BE2C (cell line): ENCODE results near the gene ZNF254.

Experiments used
- DNase-seq: peaks from one replicate; pipeline ENCODE4 v3.0.0-alpha.2; 2020
- H3K27me3 ChIP-seq: fragments of 250-450 bp; sonication (Bioruptor Pico); 2 replicates; pipeline ENCODE4 v1.5.1; 2020; ENCODE audit warnings: mild to moderate bottlenecking
- H3K36me3 ChIP-seq: fragments of 250-450 bp; sonication (Bioruptor Pico); 2 replicates; pipeline ENCODE4 v1.5.1; 2020; ENCODE audit warnings: mild to moderate bottlenecking
- H3K4me1 ChIP-seq: fragments of 250-450 bp; sonication (Bioruptor Pico); 2 replicates; pipeline ENCODE4 v1.5.1; 2020
- H3K4me3 ChIP-seq: 2 replicates; pipeline ENCODE4 v1.5.1; 2011; ENCODE audit warnings: low read depth, low read length
- H3K9me3 ChIP-seq: fragments of 250-450 bp; sonication (Bioruptor Pico); 2 replicates; pipeline ENCODE4 v1.5.1; 2020
- CTCF ChIP-seq: IDR thresholded peaks from 2 replicates; pipeline ENCODE4 v1.5.1; 2012; ENCODE audit warnings: mild to moderate bottlenecking, low read depth, low read length

Gene ZNF254

GRCh38 chr19:24069905-24070657, 16.9 kb upstream of the ZNF254 start:
- Histone ChIP-seq H3K36me3 (peaks cover 39% of the 10 kb centered on the region), H3K4me3 (no peak overlapping the region), H3K4me1 (no peaks in the 10 kb centered on the region), H3K9me3 (no peaks in the 10 kb centered on the region; the same call in 1 of the 2 replicates), H3K27me3 (no peaks in the 10 kb centered on the region)
- DNase-seq = no peak
- TF ChIP-seq CTCF = no peak

- no peaks in the 10 kb centered on the region; the same call in 1 of the 2 replicates for H3K9me3 ChIP-seq
- no peak overlapping the region for H3K4me3 ChIP-seq
- no peak for DNase-seq
- peaks cover 34% of the 10 kb centered on the region for H3K36me3 ChIP-seq
- TF ChIP-seq CTCF = no peak
- no peaks in the 10 kb centered on the region for H3K27me3 ChIP-seq
- H3K4me1 ChIP-seq = peaks cover 3% of the 10 kb centered on the region; the same call in 1 of the 2 replicates
Measured at GRCh38 chr19:24071078-24071477, 15.9 kb upstream of the ZNF254 start.

GRCh38 chr19:24072720-24073119, 14.3 kb upstream of the ZNF254 start:
- DNase-seq = no peak
- Histone ChIP-seq H3K36me3 (peaks cover 26% of the 10 kb centered on the region), H3K9me3 (no peaks in the 10 kb centered on the region; the same call in 1 of the 2 replicates), H3K4me3 (no peak overlapping the region), H3K4me1 (peaks cover 3% of the 10 kb centered on the region; the same call in 1 of the 2 replicates), H3K27me3 (no peaks in the 10 kb centered on the region)
- TF ChIP-seq CTCF = no peak

GRCh38 chr19:24073807-24074206, 13.2 kb upstream of the ZNF254 start:
- DNase-seq = no peak
- no peaks in the 10 kb centered on the region; the same call in 1 of the 2 replicates for H3K9me3 ChIP-seq
- H3K36me3 ChIP-seq = peaks cover 16% of the 10 kb centered on the region

GRCh38 chr19:24074720-24075454, 12.1 kb upstream of the ZNF254 start:
- Histone ChIP-seq H3K4me1 (peaks cover 3% of the 10 kb centered on the region; the same call in 1 of the 2 replicates), H3K4me3 (no peak overlapping the region), H3K9me3 (no peaks in the 10 kb centered on the region; the same call in 1 of the 2 replicates), H3K27me3 (no peaks in the 10 kb centered on the region), H3K36me3 (peaks cover 14% of the 10 kb centered on the region)
- peak; percentile 17; the same call in 1 of the 2 replicates for TF ChIP-seq CTCF
- no peak for DNase-seq

More at GRCh38 chr19:24073807-24074206, 13.2 kb upstream of the ZNF254 start:
- Histone ChIP-seq H3K4me1 (peaks cover 3% of the 10 kb centered on the region; the same call in 1 of the 2 replicates), H3K27me3 (no peaks in the 10 kb centered on the region), H3K4me3 (no peak overlapping the region)
- TF ChIP-seq CTCF = no peak
